Measurements from ENCODE around the gene DUSP11.
"Not testable (repeated sequence)": the region's sequence is repeated elsewhere in the genome, so short reads cannot be mapped to it uniquely, and the experiment has no call there.

Gene DUSP11

DNA sequence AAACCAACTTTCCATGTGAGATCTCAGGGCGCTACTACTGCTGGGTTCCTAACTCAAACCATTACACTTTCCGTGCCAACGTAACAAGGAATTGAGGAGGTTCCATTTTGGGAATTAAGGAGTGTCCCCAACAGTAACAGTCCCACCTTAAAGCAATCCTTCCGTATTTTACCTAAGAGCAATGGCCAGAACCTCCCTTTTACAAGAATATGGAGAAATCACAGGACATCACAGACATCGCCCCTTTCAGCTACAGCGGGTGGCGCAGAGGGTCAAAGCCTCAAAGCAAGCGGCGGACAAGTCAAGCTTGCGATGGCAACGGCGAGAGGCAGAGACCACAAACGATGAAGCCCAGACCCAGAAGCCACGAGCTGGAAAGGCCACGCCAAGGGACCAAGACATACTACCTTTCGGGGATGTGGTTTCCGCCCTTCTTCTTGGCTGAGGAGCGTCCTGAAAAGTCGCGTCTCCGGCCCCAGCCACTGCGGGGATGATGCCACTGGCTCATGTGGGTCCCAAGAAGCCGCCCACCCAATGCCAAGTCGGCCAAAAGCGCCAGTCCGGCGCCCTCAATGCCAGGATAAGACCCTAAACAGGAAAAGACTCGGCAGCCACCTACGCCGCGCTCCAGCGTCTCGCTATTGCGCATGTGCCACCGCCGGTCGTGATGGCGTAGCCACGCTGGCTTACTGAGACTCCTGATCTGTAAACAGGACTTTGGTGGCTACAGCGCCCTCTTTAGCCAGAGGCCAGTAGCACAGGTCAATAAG lies at the start of gene DUSP11:
DUSP11 (minus strand) TSS at position 637 of the 770 bp plus-strand sequence; CDS start at position 508, 129 bp downstream.
- DNase-seq: peak; percentile 98

DNA sequence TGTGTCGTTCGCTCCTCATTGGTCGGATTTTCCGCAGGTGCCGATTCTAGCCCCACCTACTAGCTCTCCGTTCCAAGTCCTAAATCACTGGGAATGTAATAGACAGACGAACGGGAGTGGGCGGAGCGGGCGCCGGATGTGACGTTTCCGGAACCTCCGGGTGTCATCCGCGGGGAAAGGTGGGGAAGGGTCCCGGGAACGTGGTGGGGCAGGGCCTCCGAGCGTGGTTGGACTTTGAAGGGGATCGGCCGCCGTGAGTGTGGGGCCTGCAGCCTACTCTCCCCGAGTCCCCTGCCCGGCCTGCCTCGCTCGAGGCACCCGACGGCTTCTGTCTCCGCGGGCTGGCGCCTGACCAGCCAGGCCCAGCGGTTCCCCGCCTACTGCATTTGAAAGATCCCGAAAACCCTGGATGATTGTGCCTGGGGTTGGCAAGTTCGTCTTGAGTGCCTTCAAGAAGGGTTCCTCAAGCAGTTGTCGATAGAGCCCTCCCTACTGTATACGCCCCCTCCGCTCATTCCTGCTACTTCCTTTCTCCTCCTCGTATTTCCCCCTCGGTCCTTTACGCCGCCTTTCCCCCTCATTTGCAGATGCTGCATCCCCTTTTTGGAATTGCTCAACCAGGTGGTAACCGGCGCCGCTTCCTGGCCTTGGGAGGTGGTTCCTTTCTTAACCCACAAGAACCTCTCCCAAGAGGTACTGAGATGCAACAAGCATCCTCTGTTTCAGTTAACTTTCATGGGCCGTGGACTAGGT lies 49.1 kb upstream of the DUSP11 start, which contains the start of gene STAMBP:
STAMBP (plus strand) TSS at position 144 of the 753 bp plus-strand sequence. CDS start 1,896 bp downstream, outside the sequence.
- DNase-seq: peak; percentile 99

DNA sequence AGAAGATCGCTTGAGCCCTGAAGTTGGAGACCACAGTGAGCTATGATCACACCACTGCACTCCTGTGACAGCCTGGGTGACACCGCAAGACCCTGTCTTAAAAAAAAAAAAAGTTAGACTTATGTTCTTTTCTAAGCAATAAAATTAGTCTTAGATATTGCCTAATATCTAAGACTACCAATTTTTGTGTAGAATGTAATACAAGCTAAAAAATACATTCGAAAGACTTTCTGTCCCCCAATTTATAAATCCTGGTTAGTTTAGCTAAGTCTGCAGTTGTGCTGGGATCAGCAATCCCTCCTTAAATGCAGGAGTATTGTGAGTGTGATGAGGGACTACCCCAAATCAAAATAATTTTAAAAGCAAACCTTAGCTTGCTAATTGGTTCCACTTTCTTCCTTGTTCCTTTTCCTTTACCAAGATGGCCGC lies 48.5 kb upstream of the DUSP11 start:
- no peak for DNase-seq

DNA sequence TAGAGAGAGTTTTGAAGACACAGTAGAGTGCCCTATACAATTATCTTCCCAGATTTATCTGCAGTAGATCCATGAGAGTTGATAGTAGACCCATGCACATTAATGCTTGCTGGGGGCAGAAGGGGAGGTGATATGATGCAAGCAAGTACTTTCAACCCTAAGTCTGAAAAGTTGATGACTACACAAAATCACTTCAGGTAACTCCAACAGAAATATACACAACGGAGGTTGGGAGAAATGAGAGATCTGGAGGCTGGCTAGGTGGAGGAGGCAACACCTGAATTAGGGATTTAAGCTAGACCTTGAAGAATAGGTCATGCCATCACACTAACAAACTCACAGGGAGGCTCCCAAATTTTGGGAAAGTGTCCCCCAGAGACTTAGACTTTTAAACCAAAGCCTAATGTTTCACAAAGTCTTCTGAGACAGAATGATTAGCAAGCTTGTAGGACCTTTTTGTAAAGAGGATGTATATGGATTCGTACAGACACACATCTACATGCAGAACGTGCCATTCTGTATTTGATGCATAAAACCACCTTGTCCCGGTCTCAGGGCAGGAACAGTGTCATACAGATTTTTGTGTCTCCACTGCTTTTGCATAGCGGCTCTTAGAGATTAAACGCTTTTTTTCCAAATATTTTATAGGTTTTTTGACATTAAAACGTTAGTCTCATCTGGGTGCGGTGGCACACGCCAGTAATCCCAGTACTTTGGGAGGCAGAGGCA lies 47.9 kb upstream of the DUSP11 start:
- no peak for DNase-seq

DNA sequence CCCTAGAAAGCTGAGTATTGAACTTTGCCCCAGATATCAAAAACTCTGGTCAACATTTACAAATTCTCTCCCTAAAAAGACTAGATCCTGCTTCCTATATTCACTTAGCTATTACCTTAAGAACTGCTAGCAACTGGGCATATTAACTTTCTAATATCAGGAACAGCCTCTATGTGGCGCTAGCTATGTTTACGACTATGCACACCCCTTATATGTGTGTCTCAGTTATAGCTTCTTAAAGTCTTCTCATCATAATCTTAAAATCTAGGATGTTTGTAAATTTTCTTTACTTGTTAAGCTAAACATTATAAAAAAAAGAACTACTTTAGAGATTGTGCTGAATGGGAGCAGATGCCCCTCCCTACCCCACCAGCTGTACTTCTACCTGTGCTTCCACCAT lies 47.1 kb upstream of the DUSP11 start:
- DNase-seq: peak; percentile 70

DNA sequence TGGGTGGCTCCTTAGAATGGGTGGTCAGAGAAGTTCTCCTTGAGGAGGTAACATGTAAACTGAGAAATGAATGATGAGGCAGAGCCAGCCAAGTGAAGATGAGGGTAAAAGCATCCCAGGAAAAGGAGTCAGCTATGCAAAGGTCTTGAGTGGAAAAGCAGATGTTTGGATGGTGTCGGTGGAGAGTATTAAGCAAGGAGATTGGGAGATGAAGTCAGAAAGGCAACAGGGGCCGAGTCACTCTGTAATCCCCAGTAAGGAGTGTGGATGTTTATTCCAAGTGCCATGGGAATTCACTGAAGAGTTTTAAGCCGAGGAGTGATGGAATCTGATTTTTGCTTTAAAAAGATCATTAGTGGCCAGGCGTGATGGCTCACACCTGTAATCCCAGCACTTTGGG lies 45.5 kb upstream of the DUSP11 start:
- no peak for DNase-seq

DNA sequence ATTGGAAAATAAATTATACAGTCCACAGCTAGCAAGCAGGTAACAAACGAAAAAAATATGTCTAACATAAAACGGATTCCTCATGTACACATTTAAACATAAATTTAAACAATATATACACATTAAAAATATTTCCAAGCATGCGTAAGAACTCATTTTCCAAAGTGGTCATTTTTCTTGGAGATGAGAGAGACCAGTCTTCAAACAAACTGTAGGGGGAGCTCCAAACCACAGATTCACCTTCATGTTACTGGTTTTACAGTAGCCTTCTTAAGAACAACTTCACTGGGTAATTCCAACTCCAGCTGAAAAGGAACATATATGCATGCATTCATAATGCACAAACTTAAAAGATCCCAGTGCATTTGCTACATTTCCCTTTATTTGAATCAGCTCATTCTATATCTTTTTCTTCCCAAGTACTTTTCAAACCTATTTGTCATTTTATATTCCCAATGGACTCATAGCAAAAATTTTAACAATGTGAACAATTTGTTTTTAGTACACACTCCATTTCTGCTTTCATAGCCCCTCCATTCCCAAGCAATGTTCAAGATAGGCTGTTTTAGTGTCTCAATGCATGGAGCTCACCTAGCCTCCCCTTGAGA lies 44.1 kb upstream of the DUSP11 start:
- DNase-seq: peak; percentile 84

DNA sequence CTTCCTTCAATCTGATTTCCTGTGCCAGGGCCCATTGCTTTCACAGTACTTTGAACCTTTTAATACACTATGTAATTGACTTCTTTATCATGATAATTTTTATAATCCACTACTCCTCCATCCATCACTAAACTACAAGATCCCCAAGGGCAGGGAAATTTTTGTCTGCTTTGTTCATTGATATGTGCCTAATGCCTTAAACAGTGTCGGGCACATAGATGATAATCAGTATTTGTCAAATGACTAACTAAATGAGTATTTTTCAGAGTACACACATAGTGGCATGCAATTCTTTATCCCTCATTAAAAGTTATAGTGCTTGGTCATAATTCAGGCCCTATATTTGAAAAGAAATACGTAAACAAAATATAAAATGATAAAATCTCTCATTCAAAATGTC lies 43.5 kb upstream of the DUSP11 start:
- no peak for DNase-seq

DNA sequence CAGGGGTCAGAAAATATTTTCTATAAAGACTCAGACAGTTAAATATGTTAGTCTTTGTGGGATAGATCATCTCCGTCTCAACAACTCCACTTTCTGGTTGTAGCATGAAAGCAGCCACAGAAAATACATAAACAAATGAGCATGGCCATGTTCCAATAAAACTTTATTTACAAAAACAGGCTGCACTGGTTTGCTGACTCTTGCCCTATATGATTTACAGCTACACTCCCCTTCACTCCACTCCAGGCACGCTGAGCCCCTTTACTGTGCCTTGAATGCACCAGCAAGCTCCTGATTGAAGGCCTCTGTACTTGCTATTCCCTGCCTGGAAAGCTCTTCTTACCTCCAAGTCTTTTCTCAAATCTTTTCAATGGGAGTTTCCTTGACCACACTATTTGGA lies 43.1 kb upstream of the DUSP11 start:
- no peak for DNase-seq

DNA sequence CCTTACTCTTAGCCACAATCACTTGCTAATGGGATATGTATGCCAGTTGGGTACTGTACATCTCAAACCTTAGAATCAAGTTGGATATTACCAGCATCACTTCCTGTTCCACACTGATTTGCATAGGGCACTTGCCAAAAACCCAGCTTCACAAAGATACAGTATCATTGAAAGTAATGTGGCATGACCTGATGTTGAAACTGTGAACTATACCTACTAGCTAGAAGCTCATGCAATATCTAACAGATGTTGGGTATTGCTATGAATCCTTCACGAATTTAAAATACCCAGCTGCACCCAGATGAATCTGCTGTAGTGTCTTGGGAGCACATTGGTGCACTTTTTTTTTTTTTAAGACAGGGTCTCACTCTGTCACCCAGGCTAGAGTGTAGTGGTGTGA lies 42.4 kb upstream of the DUSP11 start:
- no peak for DNase-seq

DNA sequence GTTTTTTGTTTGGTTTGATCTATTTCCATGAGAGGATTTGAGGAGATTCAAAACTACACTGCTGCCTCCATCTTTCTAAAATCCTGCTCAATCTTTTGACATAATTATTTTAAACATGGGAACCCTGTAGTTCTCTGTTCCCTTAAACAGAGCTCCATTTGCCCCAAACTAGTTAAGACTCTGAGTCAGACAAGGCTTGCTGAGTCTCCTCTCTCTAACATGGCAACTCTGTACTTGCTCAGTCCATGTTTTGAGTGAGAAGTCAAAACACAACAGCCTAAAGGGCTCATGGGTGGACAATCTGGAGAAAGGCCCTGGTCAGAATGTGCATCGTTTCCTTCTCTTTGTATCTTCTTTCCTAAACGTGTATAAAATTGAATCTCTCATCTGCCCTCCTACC lies 41.8 kb upstream of the DUSP11 start:
- DNase-seq: no peak

DNA sequence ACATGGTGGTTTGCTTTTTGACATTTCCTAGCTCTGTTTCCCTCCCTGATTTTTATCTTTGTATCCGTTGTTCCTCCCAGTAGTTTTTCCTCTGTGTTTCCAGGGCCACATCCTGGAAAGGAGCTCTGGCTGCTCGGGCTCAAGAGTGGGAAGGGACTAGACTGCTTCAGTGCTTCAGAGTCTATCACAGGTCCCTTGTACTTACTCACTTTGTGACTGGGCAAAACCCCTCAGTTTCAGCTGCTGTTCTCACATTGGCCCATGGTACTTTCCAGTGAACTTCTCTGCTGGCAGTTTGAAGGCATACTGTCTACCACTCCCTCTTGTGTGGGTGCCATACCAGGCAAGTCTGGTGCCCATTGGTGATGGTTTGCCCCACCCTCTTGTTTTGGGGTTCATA lies 41.3 kb upstream of the DUSP11 start:
- no peak for DNase-seq

DNA sequence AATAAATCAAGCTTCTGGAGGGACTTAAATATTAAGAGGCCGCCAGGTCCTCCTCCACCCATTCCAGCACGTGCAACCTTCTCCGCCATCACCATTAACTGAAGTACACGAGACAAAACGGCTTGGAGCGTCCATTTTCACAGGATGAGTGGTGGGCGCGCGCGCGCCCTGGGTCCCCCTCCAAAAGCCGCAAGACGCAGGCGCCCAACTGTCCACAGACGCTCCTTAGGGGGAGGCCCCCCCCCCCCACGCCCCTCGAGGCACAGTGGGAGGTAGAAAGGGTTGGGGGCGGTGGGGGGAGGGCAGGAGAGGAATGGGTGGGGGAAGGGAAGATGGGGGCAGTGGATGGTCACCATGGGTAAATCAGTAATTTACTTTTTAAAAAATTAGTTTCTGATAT lies 38.4 kb upstream of the DUSP11 start:
- DNase-seq: no peak

DNA sequence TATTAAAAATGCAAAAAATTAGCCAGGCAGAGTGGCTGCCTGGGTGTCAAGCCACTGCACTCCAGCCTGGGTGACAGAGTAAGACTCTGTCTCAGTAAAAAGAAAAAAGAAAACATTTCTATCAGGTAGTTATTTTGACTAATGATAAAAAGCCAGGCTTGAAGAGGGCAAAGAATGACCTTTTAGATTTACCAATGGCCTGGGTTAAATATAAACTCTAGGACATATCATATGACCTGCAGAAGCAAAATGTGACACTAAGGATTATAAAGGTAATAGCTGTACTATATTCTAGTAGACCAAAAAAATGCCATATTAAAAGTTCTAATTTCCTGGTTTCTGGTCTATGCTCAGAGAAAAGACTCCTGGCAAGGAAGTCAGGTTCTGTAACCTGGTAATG lies 32.7 kb upstream of the DUSP11 start:
- no peak for DNase-seq

DNA sequence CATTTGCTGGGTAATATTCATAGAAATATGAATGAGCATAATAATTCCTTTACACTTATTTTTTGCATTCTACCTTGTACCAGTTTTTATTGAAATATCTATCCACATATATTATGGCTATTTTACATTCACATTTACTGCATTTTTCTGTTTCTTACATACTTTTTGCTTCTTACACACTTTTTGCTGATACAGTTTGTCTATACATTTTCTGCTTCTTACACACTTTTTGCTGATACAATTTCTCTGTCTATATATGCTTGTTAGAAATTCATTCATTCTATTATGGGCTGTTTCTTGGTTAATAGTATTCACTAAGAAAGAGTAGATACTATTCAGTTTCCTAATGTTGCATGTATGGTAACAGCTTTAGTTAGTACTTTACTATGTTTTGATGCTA lies 32.0 kb upstream of the DUSP11 start:
- DNase-seq: no peak

DNA sequence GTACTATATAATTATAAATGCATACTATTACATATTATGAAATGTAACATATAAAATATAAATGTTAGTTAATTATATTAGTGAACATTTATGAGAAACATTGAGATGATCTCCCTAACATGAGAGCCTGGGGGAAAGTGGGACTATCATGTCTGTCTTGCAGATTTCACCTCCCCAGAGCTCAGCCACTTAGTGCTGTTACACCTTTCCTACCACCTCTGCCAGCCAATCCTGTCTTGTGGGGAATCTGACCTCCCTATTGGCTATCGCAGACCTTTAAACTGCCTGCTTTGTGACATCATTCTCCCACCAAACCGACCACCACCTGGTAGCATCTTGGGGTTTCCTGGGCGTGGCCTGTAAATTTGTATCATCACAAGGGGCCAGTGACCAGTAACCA lies 4.0 kb upstream of the DUSP11 start, which contains the start of gene C2orf78:
C2orf78 (plus strand) TSS at position 301 of the 400 bp plus-strand sequence. CDS start 127 bp downstream, outside the sequence.
- DNase-seq: not testable (repeated sequence)

DNA sequence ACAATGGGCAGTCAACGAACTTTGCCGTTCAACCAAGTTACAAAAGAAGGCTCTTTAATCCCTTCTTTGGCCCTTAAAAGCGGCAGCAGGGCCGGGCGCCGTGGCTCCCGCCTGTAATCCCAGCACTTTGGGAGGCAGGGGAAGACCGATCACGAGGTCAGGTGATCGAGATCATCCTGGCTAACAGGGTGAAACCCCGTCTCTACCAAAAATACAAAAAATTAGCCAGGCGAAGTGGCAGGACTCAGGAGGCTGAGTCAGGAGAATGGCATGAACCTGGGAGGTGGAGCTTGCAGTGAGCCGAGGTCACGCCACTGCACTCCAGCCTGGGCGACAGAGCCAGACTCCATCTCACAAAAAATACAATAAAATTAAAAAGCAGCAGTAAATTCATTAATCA lies 3.5 kb upstream of the DUSP11 start:
- DNase-seq: not testable (repeated sequence)

DNA sequence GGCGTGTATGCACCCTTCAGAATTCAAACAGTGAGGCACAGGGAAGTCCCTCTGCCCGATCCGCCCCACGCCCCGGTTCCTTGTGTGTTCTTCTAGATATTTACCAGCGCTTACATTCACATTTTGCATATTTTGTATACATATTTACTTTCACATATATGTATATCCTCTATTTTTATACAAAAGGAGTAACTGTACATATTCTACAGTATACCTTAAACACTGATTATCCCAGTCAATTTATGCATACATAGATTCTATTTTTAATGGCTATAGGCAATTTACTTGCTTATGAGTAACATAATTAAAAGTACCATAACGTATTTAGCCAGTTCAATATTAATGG lies 307 bp upstream of the DUSP11 start:
- no peak for DNase-seq

DNA sequence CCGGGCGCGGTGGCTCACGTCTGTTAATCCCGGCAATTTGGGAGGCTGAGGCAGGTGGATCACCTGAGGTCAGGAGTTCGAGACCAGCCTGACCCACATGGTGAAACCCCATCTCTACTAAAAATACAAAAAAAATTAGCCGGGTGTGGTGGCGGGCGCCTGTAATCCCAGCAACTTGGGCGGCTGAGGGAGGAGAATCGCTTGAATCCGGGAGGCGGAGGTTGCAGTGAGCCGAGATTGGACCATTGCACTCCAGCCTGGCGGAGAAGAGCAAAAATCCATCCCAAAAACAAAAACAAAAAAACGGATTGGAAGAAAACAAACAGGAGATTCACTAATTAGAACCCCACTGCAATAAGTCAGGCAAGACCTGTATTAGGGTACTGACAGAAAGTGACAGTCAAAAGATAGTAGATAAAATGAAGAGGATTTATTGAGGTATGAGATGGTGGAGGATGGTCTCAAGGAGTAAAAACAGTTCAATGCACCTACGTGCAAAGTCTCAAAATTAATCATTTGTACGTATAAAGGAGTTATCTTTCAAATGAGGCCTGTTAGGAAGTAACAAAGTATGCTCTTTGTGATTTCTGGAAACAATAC lies 936 bp downstream of the DUSP11 start:
- DNase-seq: not testable (repeated sequence)

DNA sequence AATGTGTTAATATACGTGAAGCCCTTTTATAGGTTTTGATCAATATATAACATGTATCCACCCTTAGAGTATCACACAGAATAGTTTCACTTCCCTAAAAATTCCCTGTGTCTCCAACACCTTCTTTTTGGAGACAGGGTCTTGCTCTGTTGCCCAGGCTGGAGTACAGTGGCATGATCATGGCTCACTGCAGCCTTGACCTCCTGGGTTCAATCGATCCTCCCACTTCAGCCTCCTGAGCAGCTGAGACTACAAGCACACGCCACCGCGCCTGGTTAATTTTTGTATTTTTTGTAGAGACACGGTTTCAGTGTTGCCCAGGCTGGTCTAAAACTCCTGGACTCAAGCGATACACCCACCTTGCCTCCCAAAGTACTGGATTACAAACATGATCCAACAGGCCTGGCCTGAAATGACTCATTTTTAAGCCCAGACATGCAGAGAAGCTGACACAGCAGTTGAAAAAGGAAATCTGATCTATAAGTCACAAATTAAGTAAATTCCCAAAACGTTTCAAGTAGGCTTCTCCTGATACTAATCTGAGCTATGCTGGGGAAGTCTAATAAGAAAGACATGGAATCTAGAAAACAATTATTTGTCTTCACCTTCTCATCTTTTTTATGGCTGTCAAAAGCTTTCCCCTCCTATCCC lies 2.9 kb downstream of the DUSP11 start:
- DNase-seq: no peak

DNA sequence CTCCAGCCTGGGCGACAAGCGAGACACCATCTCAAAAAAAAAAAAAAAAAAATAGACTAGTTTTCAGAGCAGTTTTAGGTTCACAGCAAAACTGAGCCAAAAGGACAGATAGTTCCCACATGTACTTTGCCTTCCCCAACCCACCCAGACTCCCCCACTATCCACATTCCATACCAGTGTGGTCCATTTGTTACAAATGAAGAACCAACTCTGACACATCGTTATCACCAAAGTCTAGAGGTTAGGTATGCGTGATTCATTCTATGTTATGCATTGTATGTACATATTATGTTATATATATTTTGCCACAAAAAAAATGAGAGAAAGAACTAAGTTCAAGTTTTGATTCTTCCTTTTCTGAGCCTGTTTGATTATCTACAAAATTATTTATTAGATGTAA lies 3.5 kb downstream of the DUSP11 start:
- DNase-seq: no peak

DNA sequence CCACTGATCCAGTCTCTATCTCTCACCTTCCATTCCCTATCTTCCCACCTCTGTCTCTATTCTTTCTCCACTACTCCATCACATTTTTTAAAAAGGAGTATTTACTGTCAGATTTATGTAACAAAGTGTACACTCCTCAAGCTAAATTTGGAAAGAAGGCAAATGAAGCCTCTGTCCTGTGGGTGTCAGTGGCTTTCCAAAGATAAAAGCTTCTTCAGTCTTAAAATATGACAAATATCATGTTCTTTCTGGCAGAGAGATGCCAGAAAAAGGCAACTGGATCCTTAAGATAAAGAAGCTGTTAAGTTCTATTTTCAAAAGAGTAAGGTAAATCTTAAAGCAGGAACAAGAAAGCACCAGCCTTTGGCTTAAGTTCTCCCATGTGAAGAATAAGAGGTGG lies 7.1 kb downstream of the DUSP11 start:
- peak; percentile 16 for DNase-seq
